Caki2 (cell line): Measurements from ENCODE around the gene LINC01488. TPM values are rescaled to one million over a fixed set of nuclear protein-coding genes. Genes with fewer than 3 reads are reported as not detected.

Experiments
- DNase-seq: peaks from one replicate; pipeline ENCODE4 v3.0.0-alpha.2; 2015; ENCODE audit warnings: low read depth
- in situ Hi-C: cut with HindIII; loops from 2 replicates; pipeline ENCODE4 v1.10.0; 2016; ENCODE audit warnings: low sequenced_read_pairs, low pct_unique_long_range_greater_than_20kb, mixed read lengths
- total RNA-seq: library from RNA; depleted of rRNA; stranded (reverse); fragments of >200 nt; shearing (Covaris generic); gene quantifications from 2 replicates; pipeline ENCODE4 v1.2.3, GENCODE V29; 2014; ENCODE audit warnings: low replicate concordance

LINC01488 gene
- total RNA-seq, 1 experiment from 2014 or later, result not detected

- no peak for DNase-seq
- in situ Hi-C loops, result no loop called here
Observed at GRCh38 chr11:69461272-69461962, 20.0 kb upstream of the LINC01488 start.

GRCh38 chr11:69462106-69462951 is 19.1 kb upstream of the LINC01488 start:
- in situ Hi-C loops, result no loop called here

GRCh38 chr11:69463181-69463994 is 18.1 kb upstream of the LINC01488 start:
- no peak for DNase-seq
- in situ Hi-C loops, result no loop called here

More at GRCh38 chr11:69462106-69462951, 19.1 kb upstream of the LINC01488 start:
- no peak for DNase-seq

- in situ Hi-C loops, result no loop called here
- DNase-seq, result no peak
Observed at GRCh38 chr11:69463995-69464960, 17.2 kb upstream of the LINC01488 start.

GRCh38 chr11:69465236-69466000 is 16.0 kb upstream of the LINC01488 start:
- DNase-seq, result no peak
- in situ Hi-C loops, result no loop called here

DNA sequence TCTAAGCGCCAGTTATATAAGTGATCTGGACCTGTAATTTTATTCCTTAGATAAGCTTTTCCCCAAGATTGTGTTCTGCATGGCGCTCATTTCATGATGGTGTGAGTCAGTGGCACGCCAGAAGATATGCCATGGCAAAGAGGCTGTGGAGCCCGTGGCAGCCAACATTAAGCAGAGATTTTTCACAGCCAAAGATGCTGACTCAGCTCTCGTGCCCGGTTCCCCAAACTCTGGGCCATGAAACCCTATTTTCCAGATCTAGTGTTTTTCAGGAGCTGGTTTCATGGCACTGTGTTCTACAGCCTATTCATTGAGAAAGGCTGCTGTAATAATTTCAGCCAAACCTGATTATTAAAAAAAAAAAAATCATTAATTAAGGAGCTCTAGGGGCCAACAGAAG is 15.4 kb upstream of the LINC01488 start:
- in situ Hi-C loops, result no loop called here
- DNase-seq, result no peak

DNA sequence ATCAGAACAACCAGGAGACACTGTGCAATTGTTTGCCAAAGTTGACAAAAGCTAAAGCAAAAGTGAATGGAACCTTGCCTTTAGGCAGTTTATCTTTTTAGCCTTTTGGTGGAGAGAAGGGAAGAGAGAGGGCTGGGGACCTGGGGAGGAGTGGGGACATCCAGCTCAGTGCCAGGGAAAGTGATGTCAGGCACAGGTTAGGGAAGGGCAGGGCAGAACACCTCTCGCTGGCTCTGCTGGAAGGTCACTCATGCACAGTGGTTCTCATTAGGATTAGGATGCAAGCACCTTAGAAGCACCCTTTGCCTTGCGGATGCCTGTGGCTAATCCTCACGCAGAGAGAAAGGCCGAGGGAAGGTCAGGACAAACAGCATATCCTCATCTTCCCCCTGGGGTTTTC is 14.3 kb upstream of the LINC01488 start:
- DNase-seq, result no peak
- in situ Hi-C loops, result no loop called here

- in situ Hi-C loops, result no loop called here
- DNase-seq, result no peak
Observed at GRCh38 chr11:69467646-69468045, 13.8 kb upstream of the LINC01488 start.

- in situ Hi-C loops, result no loop called here
- DNase-seq, result no peak
Observed at GRCh38 chr11:69468221-69468620, 13.2 kb upstream of the LINC01488 start.

DNA sequence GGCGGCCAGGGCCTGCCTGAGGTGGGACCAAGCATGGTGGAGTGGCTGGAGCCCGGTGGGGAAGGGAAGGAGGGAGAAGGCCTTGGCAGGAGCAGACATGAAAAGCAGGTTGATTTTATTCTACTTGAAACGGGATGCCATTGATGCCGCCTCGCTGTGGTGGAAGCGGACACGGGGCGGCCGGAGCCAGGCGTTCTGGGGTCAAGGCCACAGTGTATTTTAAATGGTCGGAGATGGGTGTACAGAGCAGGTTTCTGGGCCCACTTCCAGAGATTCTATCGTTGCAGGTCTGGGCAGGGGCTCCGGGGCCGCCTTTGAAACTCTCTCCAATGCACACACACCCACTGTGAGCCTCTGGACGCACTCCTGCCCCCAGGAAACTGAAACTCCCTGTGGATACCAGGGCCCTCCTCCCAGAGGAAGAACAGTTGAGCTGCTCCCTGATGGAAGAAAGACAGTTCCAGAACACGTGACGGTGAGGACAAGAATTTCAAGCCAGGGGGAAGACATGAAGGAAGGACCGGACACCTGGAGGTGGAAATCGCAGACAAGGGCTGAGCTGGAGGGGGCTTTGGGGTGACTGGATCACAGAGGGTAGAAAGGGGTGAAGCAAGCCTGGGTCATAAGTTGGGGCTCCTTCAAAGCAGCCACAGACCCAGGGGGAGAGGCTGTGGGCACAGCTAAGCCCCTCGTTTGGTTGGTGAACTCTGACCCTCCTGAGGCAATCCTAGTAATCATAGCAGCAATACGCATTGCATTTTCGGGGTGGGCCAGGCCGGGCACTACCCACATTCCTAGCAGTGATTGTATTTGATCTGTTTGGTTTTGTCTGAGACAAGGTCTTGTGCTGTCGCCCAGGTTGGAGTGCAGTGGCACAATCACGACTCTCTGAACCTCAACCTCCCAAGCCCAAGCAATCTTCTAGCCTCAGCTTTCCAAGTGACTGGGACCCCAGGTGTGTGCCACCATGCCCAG is 12.3 kb upstream of the LINC01488 start:
- in situ Hi-C loops, result no loop called here
- no peak for DNase-seq

DNA sequence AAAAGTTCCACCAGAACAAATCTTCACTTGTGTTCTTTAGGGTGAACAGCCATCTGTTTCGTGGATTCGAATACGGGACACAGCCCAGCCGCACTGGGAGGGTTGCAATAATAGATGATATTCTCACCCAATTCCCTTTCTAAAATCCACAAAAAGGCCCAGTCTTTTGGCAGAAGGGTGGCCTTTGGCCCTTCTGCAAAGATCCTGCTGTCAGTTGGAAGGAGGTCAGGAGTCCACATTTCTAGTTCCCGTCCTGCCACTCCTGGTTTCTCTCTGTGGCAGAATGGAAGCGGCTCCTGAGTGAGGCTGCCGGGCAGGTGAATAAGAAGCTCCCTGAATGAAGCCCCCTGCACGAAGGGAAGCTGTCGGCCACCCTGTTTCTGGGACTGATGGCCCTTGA is 11.2 kb upstream of the LINC01488 start:
- DNase-seq, result no peak
- in situ Hi-C loops, result no loop called here

DNA sequence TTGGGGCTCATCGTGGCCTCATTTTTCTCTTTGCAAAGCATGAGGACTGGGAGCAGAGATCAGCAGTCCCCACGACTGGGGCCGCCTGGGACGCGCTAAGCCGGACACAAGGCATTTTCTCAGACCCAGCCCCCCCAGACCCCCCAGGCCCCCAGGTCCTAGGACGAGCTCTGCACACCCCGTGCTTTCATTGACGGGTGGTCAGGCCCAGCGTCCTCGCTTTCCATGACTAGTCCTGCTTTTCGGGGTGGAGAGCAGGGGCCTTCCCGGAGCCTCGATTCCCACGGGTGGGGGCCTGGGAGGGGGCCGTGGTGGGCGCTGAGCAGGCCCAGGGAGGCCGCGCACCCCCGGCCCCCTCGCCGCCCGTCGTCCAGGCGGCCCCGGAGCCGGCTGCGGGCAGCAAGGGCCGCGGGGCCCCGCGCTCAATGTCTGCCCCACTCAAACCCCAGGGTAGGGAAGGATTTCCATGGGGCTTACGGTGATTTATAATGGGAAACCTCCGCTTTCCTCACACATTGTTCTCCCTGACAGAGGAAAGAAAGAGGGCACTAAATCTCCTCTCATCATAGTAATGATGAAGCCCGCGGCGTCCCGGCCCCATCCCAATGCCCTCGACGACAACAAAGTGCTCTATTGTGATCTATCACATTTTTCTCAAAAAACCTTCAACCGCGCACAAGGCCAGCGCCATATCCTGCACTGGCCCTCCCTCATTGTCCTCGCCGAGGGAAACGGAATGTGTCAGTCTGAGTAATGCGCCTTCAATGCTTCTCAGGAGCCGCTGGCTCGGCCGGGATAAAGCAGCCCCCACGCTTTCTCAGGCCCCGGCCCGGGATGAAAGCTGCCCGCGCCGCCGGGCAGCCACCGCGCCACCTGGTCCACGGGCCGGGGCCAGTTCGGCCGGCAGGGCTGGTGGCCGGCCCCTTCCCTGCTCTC is 10.4 kb upstream of the LINC01488 start:
- no peak for DNase-seq
- in situ Hi-C loops, result no loop called here

- in situ Hi-C loops, result no loop called here
- no peak for DNase-seq
Observed at GRCh38 chr11:69471729-69472540, 9.5 kb upstream of the LINC01488 start.

DNA sequence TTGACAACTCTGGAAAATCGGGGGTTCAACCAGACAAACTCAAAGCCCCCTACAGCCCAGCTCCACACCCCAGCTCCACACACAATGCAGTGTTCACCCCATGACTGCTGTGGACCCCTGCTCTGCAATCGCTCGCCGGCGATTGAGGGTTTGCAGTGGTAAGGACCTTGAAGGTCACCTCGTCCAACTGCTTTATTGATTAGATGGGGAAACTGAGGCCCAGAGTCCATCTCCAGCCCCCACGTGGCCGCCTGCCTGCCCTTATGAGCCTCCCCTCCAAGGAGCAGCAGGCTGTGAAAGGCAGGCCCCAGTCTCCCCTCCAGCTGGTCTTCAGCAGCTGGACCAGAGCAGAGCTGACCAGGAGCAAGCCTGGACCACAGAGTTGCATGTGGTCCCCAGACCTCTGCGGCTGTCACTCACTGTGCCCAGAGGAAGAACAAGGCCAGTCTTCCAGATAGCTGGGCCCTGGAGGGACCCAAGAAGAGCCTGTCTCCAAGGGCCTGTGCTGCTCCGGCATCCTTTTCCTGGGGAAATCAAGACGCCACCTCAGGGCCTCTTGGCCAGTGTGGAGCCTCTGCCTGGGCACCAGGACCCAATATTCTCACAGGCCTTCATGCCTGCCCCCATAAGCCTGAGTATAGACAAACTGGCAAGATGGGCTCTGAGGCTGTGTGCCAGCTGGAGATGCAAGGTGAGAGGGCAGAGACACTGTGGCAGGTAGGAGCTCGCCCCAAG is 8.8 kb upstream of the LINC01488 start:
- DNase-seq, result no peak
- in situ Hi-C loops, result no loop called here
